Stimulated activated CD4-positive, alpha-beta T cell treated with anti-CD3 and anti-CD28 coated beads, TNF-alpha, amount 100 ng/mL, for 4 hours (primary cell): ENCODE data around the gene DPP9.

Experiments
- DNase-seq, 3 experiments: peaks; one replicate each; pipeline ENCODE4 v3.0.0-alpha.2; 2020; ENCODE audit warnings: low read depth in 3 of 3

Gene DPP9

GRCh38 chr19:4656102-4656501 is 67.5 kb downstream of the DPP9 start:
- DNase-seq = no peak

GRCh38 chr19:4654437-4655361 is 68.9 kb downstream of the DPP9 start:
- no peak for DNase-seq

GRCh38 chr19:4653793-4654436 is 69.7 kb downstream of the DPP9 start:
- DNase-seq = no peak

GRCh38 chr19:4652075-4652474 is 71.6 kb downstream of the DPP9 start:
- no peak for DNase-seq

GRCh38 chr19:4650159-4650558 is 73.5 kb downstream of the DPP9 start:
- no peak for DNase-seq

GRCh38 chr19:4649392-4650047 is 74.1 kb downstream of the DPP9 start:
- no peak for DNase-seq

- no peak for DNase-seq
Observed at GRCh38 chr19:4647676-4648644, 75.7 kb downstream of the DPP9 start.

GRCh38 chr19:4645718-4646117 is 77.9 kb downstream of the DPP9 start:
- no peak for DNase-seq

- no peak for DNase-seq
Observed at GRCh38 chr19:4642625-4643024, 81.0 kb downstream of the DPP9 start.

- DNase-seq = no peak
Observed at GRCh38 chr19:4641132-4641531, 82.5 kb downstream of the DPP9 start.

- DNase-seq = no peak
Observed at GRCh38 chr19:4640247-4641000, 83.2 kb downstream of the DPP9 start.

GRCh38 chr19:4639531-4640246 is 84.0 kb downstream of the DPP9 start:
- no peak for DNase-seq

- DNase-seq = peak; percentile 99
Observed at GRCh38 chr19:4638828-4639530, 84.7 kb downstream of the DPP9 start, which contains the start of gene TNFAIP8L1. TSS of gene TNFAIP8L1 (plus strand) at chr19:4639516. CDS start at chr19:4651870, 12,354 bp downstream.

GRCh38 chr19:4638317-4638716 is 85.3 kb downstream of the DPP9 start:
- DNase-seq = no peak

GRCh38 chr19:4636761-4637160 is 86.9 kb downstream of the DPP9 start:
- DNase-seq = no peak

GRCh38 chr19:4636151-4636717 is 87.4 kb downstream of the DPP9 start:
- DNase-seq = peak; percentile 54 to 72 (median 64)

- DNase-seq = no peak
Observed at GRCh38 chr19:4635754-4636116, 87.9 kb downstream of the DPP9 start.

GRCh38 chr19:4633140-4633967 is 90.3 kb downstream of the DPP9 start:
- DNase-seq = peak in 1 of 3 experiments; percentile 17
